HEK293T (cell line): ENCODE results near the gene ABI3BP.

Source experiments
- ARNT ChIP-seq: fragments of 450-650 bp; IDR thresholded peaks from 2 replicates; pipeline ENCODE4 v1.6.1; 2017; ENCODE audit warnings: mild to moderate bottlenecking
- ELF4 ChIP-seq: fragments of 450-650 bp; IDR thresholded peaks from 2 replicates; pipeline ENCODE4 v1.6.1; 2017; ENCODE audit warnings: antibody characterized with exemption
- FOXA1 ChIP-seq: fragments of 450-650 bp; IDR thresholded peaks from 2 replicates; pipeline ENCODE4 v1.6.1; 2016; ENCODE audit warnings: mild to moderate bottlenecking
- FOXK2 ChIP-seq: fragments of 450-650 bp; IDR thresholded peaks from 2 replicates; pipeline ENCODE4 v1.6.1; 2016; ENCODE audit warnings: mild to moderate bottlenecking
- FOXM1 ChIP-seq: fragments of 450-650 bp; IDR thresholded peaks from 2 replicates; pipeline ENCODE4 v1.6.1; 2017; ENCODE audit warnings: mild to moderate bottlenecking, borderline replicate concordance
- L3MBTL2 ChIP-seq: fragments of 450-650 bp; conservative IDR thresholded peaks from 2 replicates; pipeline ENCODE4 v1.6.1; 2016; ENCODE audit warnings: mild to moderate bottlenecking
- NFRKB ChIP-seq: fragments of 450-650 bp; IDR thresholded peaks from 2 replicates; pipeline ENCODE4 v1.6.1; 2016; ENCODE audit warnings: mild to moderate bottlenecking, moderate library complexity
- SP1 ChIP-seq: fragments of 450-650 bp; IDR thresholded peaks from 2 replicates; pipeline ENCODE4 v1.6.1; 2017
- SUZ12 ChIP-seq: fragments of 450-650 bp; IDR thresholded peaks from 2 replicates; pipeline ENCODE4 v1.6.1; 2016; ENCODE audit warnings: mild to moderate bottlenecking
- TARDBP ChIP-seq: fragments of 450-650 bp; IDR thresholded peaks from 2 replicates; pipeline ENCODE4 v1.6.1; 2016
- ZNF384 ChIP-seq: fragments of 450-650 bp; IDR thresholded peaks from 2 replicates; pipeline ENCODE4 v1.6.1; 2016

- TF ChIP-seq FOXK2: no peak
- TF ChIP-seq SUZ12: no peak
- no peak for TF ChIP-seq ELF4
- no peak for TF ChIP-seq TARDBP
- no peak for TF ChIP-seq FOXA1
- TF ChIP-seq ZNF384: no peak
- no peak for TF ChIP-seq FOXM1
- TF ChIP-seq SP1: no peak
- no peak for TF ChIP-seq L3MBTL2
- no peak for TF ChIP-seq NFRKB
- TF ChIP-seq ARNT: no peak
Observed at GRCh38 chr3:100856821-100857220, 136.4 kb downstream of the ABI3BP start.
